Keratinocyte (primary cell): Measurements from ENCODE around the gene GABRA4. TPM values are rescaled to one million over a fixed set of nuclear protein-coding genes. Genes with fewer than 3 reads are reported as not detected.

Source experiments
- DNase-seq: peaks from one replicate; pipeline ENCODE4 v3.0.0-alpha.2; 2011; ENCODE audit warnings: low read depth, missing footprints, low spot score
- FAIRE-seq: peaks from 2 replicates; lab custom pipeline; 2011; peaks lifted over from hg19 to GRCh38; lab: Jason Lieb, UNC
- H2AFZ ChIP-seq: 2 replicates; pipeline ENCODE4 v1.6.0; 2012; ENCODE audit warnings: low read length, control low read depth, inconsistent platforms; ENCODE audit not compliant: control insufficient read depth
- H3K27ac ChIP-seq: 2 replicates; pipeline ENCODE4 v1.5.1; 2011; ENCODE audit warnings: low read length; ENCODE audit not compliant: control insufficient read depth, insufficient read depth
- H3K27me3 ChIP-seq: 3 replicates; pipeline ENCODE4 v1.6.0; 2011; ENCODE audit warnings: low read length; ENCODE audit not compliant: control insufficient read depth, insufficient read depth; ENCODE audit errors: extremely low read depth
- H3K36me3 ChIP-seq, 2 experiments: 2 replicates in 1 of 2; 3 replicates in 1 of 2; pipeline ENCODE4 v1.5.1; 2011; ENCODE audit warnings: low read length in 2 of 2, mild to moderate bottlenecking in 1 of 2; ENCODE audit not compliant: control insufficient read depth in 2 of 2, insufficient read depth in 2 of 2; ENCODE audit errors: extremely low read depth in 1 of 2
- H3K4me1 ChIP-seq: 3 replicates; pipeline ENCODE4 v1.5.1; 2011; ENCODE audit warnings: low read length; ENCODE audit not compliant: control insufficient read depth, insufficient read depth; ENCODE audit errors: extremely low read depth
- H3K4me2 ChIP-seq: 3 replicates; pipeline ENCODE4 v1.6.0; 2011; ENCODE audit warnings: low read depth, low read length; ENCODE audit not compliant: control insufficient read depth, insufficient read depth; ENCODE audit errors: extremely low read depth
- H3K4me3 ChIP-seq, 3 experiments: fragments of 200-600 bp in 1 of 3; sonication (generic) in 1 of 3; 2 replicates in 2 of 3; 3 replicates in 1 of 3; pipeline ENCODE4 v1.5.1; 2011 to 2016; ENCODE audit warnings: low read length in 3 of 3, mild to moderate bottlenecking in 3 of 3, control low read depth in 2 of 3, inconsistent platforms in 1 of 3, low read depth in 1 of 3, mixed read lengths in 1 of 3, mixed run types in 1 of 3, moderate library complexity in 1 of 3; ENCODE audit not compliant: control insufficient read depth in 2 of 3, insufficient read depth in 2 of 3; ENCODE audit errors: extremely low read depth in 1 of 3
- H3K79me2 ChIP-seq: 2 replicates; pipeline ENCODE4 v1.6.0; 2012; ENCODE audit warnings: low read length; ENCODE audit not compliant: control insufficient read depth, insufficient read depth
- H3K9ac ChIP-seq: 3 replicates; pipeline ENCODE4 v1.6.0; 2011; ENCODE audit warnings: low read length; ENCODE audit not compliant: control insufficient read depth, insufficient read depth; ENCODE audit errors: extremely low read depth
- H3K9me1 ChIP-seq: 3 replicates; pipeline ENCODE4 v1.6.0; 2011; ENCODE audit warnings: low read length; ENCODE audit not compliant: control insufficient read depth, insufficient read depth; ENCODE audit errors: extremely low read depth
- H3K9me3 ChIP-seq: 2 replicates; pipeline ENCODE4 v1.5.1; 2012; ENCODE audit warnings: low read depth, low read length; ENCODE audit not compliant: control insufficient read depth
- H4K20me1 ChIP-seq: 3 replicates; pipeline ENCODE4 v1.6.0; 2011; ENCODE audit warnings: low read length; ENCODE audit not compliant: control insufficient read depth, insufficient read depth; ENCODE audit errors: extremely low read depth
- CTCF ChIP-seq, 3 experiments: IDR thresholded peaks in 1 of 3; conservative IDR thresholded peaks in 1 of 3; optimal IDR thresholded peaks in 1 of 3; 2 replicates in 2 of 3; 3 replicates in 1 of 3; pipeline versions ENCODE3 to v1.5.1; 2011; ENCODE audit warnings: low read length in 3 of 3, mild to moderate bottlenecking in 3 of 3, moderate library complexity in 2 of 3, control low read depth in 1 of 3, inconsistent platforms in 1 of 3; ENCODE audit not compliant: insufficient read depth in 2 of 3; ENCODE audit errors: extremely low read depth in 1 of 3
- EZH2 ChIP-seq: IDR thresholded peaks from one replicate; pipeline ENCODE4 v1.6.1; 2012; ENCODE audit warnings: inconsistent platforms, mild to moderate bottlenecking, low read length, moderate library complexity
- dilution Hi-C: fragments of 300-500 bp; cut with MboI; formaldehyde crosslinking; loops from one replicate; pipeline ENCODE4 v1.7.0; 2020; ENCODE audit warnings: low sequenced_read_pairs; ENCODE audit not compliant: extremely low pct_ligation_motif_present
- polyA plus RNA-seq, 5 experiments: library from polyadenylated mRNA; depleted of rRNA in 3 of 5; stranded (reverse) in 3 of 5; stranded (forward) in 1 of 5; unstranded in 1 of 5; fragments of >200 nt; gene quantifications; 1 replicate in 1 of 5; 2 replicates in 3 of 5; 3 replicates in 1 of 5; pipeline versions ENCODE4 v1.2.1 to v1.2.3, GENCODE V29; 2011 to 2012; ENCODE audit warnings: missing spikeins in 2 of 5, low read depth in 1 of 5, low replicate concordance in 1 of 5

The GABRA4 gene
- polyA plus RNA-seq, 1 donor (not counting 4 experiments of a cell fraction or from before 2014, with no cell fraction given) = not detected

DNA sequence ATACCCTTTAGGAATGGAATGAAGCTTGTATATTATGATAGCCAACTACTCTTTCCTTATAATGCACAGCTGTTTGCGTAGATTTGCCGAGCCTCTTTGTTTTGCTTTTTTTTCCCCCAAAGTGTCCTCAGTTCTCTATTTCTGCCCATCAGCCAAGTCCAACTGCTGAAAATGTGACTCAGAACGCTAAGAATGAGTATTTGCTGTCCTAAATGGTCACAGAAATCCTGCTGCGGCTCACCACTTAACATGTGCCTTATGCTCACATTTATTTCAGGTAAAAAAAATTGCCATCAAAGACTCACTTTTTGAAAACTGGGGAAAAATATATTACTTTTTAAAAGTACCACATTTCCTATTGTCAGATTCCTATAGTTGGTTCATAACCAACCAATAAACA lies 36.9 kb downstream of the GABRA4 start:
- Histone ChIP-seq H3K4me1 (no peaks in the 10 kb centered on the region), H3K79me2 (no peaks in the 10 kb centered on the region), H3K9me1 (no peaks in the 10 kb centered on the region), H2AFZ (no peak overlapping the region), H3K27me3 (no peaks in the 10 kb centered on the region), H3K9ac (no peak overlapping the region), H3K9me3 (no peaks in the 10 kb centered on the region), H3K27ac (no peak overlapping the region), H3K4me3 (no peak overlapping the region), H4K20me1 (no peaks in the 10 kb centered on the region), H3K4me2 (no peak overlapping the region), H3K36me3 (no peaks in the 10 kb centered on the region)
- dilution Hi-C loops = no loop called here
- no peak for TF ChIP-seq EZH2
- no peak for TF ChIP-seq CTCF (optimal IDR thresholded peaks at IDR 0.05 in 1 of 3, IDR thresholded peaks at IDR 0.05 in 1 of 3, conservative IDR thresholded peaks at IDR 0.05 in 1 of 3; ENCODE audit: extremely low read depth in 1 of 3, insufficient read depth in 2 of 3, low read length in 3 of 3)
- DNase-seq = no peak
- FAIRE-seq = no peak

DNA sequence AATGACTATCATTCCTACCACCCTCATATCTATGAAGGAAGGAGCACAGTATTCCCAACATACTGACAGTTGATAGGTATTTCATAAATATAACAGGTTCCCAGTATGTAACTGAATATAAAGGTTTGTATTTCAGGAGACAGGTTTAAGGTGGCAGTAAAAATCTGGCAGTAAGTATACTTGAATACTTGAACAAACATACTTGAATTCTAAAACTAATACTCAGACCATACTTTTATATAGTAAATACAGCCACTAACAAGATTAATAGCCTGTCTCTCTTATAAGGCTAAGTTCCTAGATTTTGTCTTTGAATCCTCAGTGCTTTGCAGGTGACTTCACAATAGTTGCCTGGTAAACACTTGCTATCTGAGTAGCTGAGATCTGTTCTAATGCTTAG lies 37.8 kb downstream of the GABRA4 start:
- no peak for DNase-seq
- no peaks in the 10 kb centered on the region for H3K9me1 ChIP-seq
- H3K9ac ChIP-seq = no peak overlapping the region
- H3K27ac ChIP-seq = no peak overlapping the region
- TF ChIP-seq EZH2 = no peak
- TF ChIP-seq CTCF (optimal IDR thresholded peaks at IDR 0.05 in 1 of 3, IDR thresholded peaks at IDR 0.05 in 1 of 3, conservative IDR thresholded peaks at IDR 0.05 in 1 of 3; ENCODE audit: extremely low read depth in 1 of 3, insufficient read depth in 2 of 3, low read length in 3 of 3) = no peak
- no peaks in the 10 kb centered on the region for H3K27me3 ChIP-seq
- H2AFZ ChIP-seq = no peak overlapping the region
- no peaks in the 10 kb centered on the region for H3K36me3 ChIP-seq
- no peak overlapping the region for H3K4me3 ChIP-seq
- H3K9me3 ChIP-seq = no peaks in the 10 kb centered on the region
- no peak overlapping the region for H3K4me2 ChIP-seq
- no peaks in the 10 kb centered on the region for H4K20me1 ChIP-seq
- dilution Hi-C loops = no loop called here
- H3K79me2 ChIP-seq = no peaks in the 10 kb centered on the region
- H3K4me1 ChIP-seq = no peaks in the 10 kb centered on the region
- FAIRE-seq = no peak
